Measurements from ENCODE around the gene PTPN4. TPM values are rescaled to one million over a fixed set of nuclear protein-coding genes. Genes with fewer than 3 reads are reported as not detected.
"Not testable (repeated sequence)": the region's sequence is repeated elsewhere in the genome, so short reads cannot be mapped to it uniquely, and the experiment has no call there.

PTPN4 gene
- total and polyA plus RNA-seq, 2 donors (not counting 1 experiment from before 2014, with no cell fraction given) = 5.3 to 22.3 TPM

DNA sequence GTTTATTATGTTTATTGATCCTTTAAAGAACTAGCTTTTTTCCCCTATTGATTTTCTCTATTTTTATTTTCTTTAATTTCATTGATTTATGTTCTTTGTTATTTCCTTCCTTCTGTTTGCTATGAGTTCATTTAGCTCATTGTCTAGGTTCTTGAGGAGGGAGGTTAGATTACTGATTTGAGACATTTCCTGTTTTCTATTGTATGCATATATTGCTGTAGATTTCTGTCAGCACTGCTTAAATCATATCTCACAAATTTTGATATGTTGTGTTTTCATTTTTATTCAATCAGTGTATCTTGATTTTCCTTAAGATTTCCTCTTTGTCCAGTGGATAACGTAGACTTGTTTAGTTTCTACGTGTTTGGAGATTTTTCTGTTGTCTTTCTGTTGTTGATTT, 43.4 kb downstream of the PTPN4 start:
- H3K4me2 ChIP-seq (ENCODE audit: extremely low read depth, insufficient read depth, low read length) = no peak overlapping the region
- no peaks in the 10 kb centered on the region for H3K4me1 ChIP-seq (ENCODE audit: control insufficient read depth, extremely low read depth, insufficient read depth, low read length)
- no peak overlapping the region for H3K9ac ChIP-seq (ENCODE audit: insufficient read depth, low read length)
- no peak overlapping the region for H3K4me3 ChIP-seq (replicated peaks in 1 of 4; ENCODE audit: control extremely low read depth in 1 of 4, insufficient read depth in 1 of 4, low read depth in 3 of 4, low read length in 4 of 4)
- no peak overlapping the region for H2AFZ ChIP-seq (ENCODE audit: low read length)
- H3K9me3 ChIP-seq (ENCODE audit: control insufficient read depth, insufficient read depth, low read depth, low read length) = no peaks in the 10 kb centered on the region
- H3K27ac ChIP-seq (ENCODE audit: insufficient read depth, low read length) = no peak overlapping the region
- H4K20me1 ChIP-seq (ENCODE audit: control insufficient read depth, extremely low read depth, insufficient read depth, low read length) = no peaks in the 10 kb centered on the region
- no peak for TF ChIP-seq EZH2 (IDR thresholded peaks at IDR 0.05; ENCODE audit: low read length, missing control alignments)
- TF ChIP-seq CTCF (conservative IDR thresholded peaks at IDR 0.05 in 1 of 2, IDR thresholded peaks at IDR 0.05 in 1 of 2; ENCODE audit: low read depth in 1 of 2, low read length in 2 of 2) = no peak
- H3K36me3 ChIP-seq (ENCODE audit: control insufficient read depth, insufficient read depth, low read length) = no peaks in the 10 kb centered on the region
- H3K79me2 ChIP-seq (ENCODE audit: control insufficient read depth, insufficient read depth, low read length) = no peaks in the 10 kb centered on the region
- no peaks in the 10 kb centered on the region for H3K27me3 ChIP-seq (ENCODE audit: control insufficient read depth, insufficient read depth, low read length)
- DNase-seq (ENCODE audit: low read depth in 2 of 2) = no peak

DNA sequence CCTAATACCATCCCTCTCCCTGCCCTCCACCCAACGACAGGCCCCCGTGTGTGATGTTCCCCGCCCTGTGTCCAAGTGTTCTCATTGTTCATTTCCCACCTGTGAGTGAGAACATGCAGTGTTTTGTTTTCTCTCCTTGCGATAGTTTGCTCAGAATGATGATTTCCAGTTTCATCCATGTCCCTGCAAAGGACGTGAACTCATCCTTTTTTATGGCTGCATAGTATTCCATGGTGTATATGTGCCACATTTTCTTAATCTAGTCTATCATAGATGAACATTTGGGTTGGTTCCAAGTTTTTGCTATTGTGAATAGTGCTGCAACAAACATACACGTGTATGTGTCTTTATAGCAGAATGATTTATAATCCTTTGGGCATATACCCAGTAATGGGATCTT, 44.7 kb downstream of the PTPN4 start:
- not testable (repeated sequence) for H3K27me3 ChIP-seq (ENCODE audit: control insufficient read depth, insufficient read depth, low read length); DNase-seq (ENCODE audit: low read depth in 2 of 2); H3K4me3 ChIP-seq (replicated peaks in 1 of 4; ENCODE audit: control extremely low read depth in 1 of 4, insufficient read depth in 1 of 4, low read depth in 3 of 4, low read length in 4 of 4); H3K9ac ChIP-seq (ENCODE audit: insufficient read depth, low read length); H3K79me2 ChIP-seq (ENCODE audit: control insufficient read depth, insufficient read depth, low read length); H3K36me3 ChIP-seq (ENCODE audit: control insufficient read depth, insufficient read depth, low read length); H3K4me2 ChIP-seq (ENCODE audit: extremely low read depth, insufficient read depth, low read length); H4K20me1 ChIP-seq (ENCODE audit: control insufficient read depth, extremely low read depth, insufficient read depth, low read length); H3K9me3 ChIP-seq (ENCODE audit: control insufficient read depth, insufficient read depth, low read depth, low read length); H2AFZ ChIP-seq (ENCODE audit: low read length); H3K27ac ChIP-seq (ENCODE audit: insufficient read depth, low read length); H3K4me1 ChIP-seq (ENCODE audit: control insufficient read depth, extremely low read depth, insufficient read depth, low read length)

- Histone ChIP-seq H3K4me1 (ENCODE audit: control insufficient read depth, extremely low read depth, insufficient read depth, low read length) (peaks cover 6% of the 10 kb centered on the region), H3K9me3 (ENCODE audit: control insufficient read depth, insufficient read depth, low read depth, low read length) (no peaks in the 10 kb centered on the region), H3K4me2 (ENCODE audit: extremely low read depth, insufficient read depth, low read length) (peak overlapping the region; percentile 75), H3K9ac (ENCODE audit: insufficient read depth, low read length) (no peak overlapping the region), H3K79me2 (ENCODE audit: control insufficient read depth, insufficient read depth, low read length) (no peaks in the 10 kb centered on the region), H3K4me3 (replicated peaks in 1 of 4; ENCODE audit: control extremely low read depth in 1 of 4, insufficient read depth in 1 of 4, low read depth in 3 of 4, low read length in 4 of 4) (no peak overlapping the region), H2AFZ (ENCODE audit: low read length) (no peak overlapping the region), H3K27me3 (ENCODE audit: control insufficient read depth, insufficient read depth, low read length) (no peaks in the 10 kb centered on the region), H4K20me1 (ENCODE audit: control insufficient read depth, extremely low read depth, insufficient read depth, low read length) (no peaks in the 10 kb centered on the region), H3K36me3 (ENCODE audit: control insufficient read depth, insufficient read depth, low read length) (no peaks in the 10 kb centered on the region), H3K27ac (ENCODE audit: insufficient read depth, low read length) (peak overlapping the region; percentile 63)
- TF ChIP-seq CTCF (conservative IDR thresholded peaks at IDR 0.05 in 1 of 2, IDR thresholded peaks at IDR 0.05 in 1 of 2; ENCODE audit: low read depth in 1 of 2, low read length in 2 of 2) (no peak), EZH2 (IDR thresholded peaks at IDR 0.05; ENCODE audit: low read length, missing control alignments) (no peak)
- DNase-seq (ENCODE audit: low read depth in 2 of 2) = peak in 1 of 2 donors; percentile 51
These were observed 48.9 kb downstream of the PTPN4 start for GRCh38 chr2:119808516-119809147.
